HG03457 (cell line): ENCODE results near the gene NACC2.
A peak's percentile ranks its signal among the peaks of the same experiment; 100 is the strongest.

Experiments
- ATAC-seq: cut with Tn5 transposase; IDR thresholded peaks from one replicate; pipeline ENCODE4 v1.9.1; 2021; ENCODE audit warnings: moderate number of reproducible peaks; ENCODE audit not compliant: unreplicated experiment

The NACC2 gene

DNA sequence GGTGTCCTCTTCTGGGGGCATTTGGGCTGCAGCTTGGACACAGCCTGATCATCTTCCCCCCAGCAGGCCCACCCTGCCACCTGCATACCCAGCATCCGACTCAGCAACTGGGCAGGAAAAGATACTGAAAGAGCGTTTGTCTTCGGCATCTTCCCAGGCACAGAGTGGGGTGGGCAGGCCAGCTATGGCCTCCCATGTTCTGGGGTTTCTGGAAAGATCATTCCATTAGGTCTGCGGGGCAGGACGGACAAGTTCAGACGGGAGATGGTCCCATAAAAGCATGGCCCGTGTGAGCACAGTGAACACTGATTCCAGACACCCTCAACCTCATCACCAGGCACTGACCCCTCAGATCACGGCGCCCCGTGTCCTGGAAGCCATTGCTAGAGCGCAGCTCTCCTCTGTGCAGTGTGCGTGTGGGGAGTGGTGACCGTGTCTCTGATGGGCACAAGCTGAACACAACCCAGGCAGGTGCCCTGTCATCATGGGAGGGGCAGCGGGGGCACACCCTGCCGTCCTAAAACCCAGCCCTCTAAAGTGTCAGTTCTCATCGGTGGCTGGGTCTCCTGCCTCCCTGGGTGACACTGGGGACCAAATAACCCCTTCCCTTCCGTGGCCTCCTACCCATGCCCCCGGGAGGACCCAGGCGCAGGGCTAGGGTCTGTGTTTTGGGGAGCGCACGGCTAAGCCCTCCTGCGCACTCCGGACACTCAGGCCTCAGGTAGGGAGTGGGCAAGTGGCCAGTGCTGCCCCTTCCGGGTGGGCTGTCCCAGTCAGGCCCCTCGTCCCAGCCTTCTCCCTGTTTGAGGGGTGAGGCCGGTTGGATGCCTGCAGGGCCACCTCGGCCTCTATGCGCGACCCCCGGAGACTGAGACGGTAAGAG lies 36.8 kb upstream of the NACC2 start:
- ATAC-seq: no peak

DNA sequence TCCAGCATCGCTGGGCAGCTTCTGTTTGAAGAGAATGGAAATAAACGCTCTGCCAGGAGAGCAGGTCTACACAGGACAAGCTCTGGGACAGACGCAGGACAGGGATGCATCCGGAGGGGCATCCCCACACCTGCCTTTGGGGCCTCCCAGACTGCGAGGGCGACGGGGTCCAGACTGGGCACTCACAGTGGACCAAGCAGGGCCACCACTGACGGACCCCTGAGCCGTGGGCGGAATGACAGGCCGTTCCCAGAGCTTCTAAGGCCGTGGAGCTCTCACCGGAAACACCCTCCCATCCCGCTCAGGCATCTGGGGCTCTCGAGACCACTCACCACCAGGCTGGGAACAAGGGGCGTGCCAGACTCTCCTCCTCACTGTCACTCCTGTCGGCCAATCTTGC lies 34.1 kb upstream of the NACC2 start:
- ATAC-seq: no peak

DNA sequence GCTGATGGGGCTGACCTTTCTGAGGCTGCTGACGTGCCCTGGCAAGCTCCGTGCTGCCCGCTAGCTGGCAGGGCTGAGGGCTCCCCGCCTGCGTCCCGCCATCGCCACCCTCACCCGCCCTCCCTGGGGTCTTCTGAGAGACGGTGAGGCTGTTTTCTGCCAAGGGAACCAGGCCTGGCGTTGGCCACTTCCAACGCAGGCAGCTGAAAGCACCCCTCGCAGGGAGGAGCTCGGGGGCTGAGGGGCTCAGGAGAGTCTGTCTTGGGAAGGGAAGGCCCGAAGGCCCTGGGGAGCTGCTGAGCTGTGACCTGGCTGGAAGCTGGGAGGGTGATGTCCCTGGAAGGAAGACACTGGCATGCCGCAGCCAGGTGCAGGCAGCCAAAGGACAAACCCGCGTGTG lies 33.3 kb upstream of the NACC2 start:
- no peak for ATAC-seq

- ATAC-seq: no peak
Observed at GRCh38 chr9:136127313-136127712, 32.2 kb upstream of the NACC2 start.

GRCh38 chr9:136124976-136125692 lies 30.0 kb upstream of the NACC2 start:
- ATAC-seq: no peak

DNA sequence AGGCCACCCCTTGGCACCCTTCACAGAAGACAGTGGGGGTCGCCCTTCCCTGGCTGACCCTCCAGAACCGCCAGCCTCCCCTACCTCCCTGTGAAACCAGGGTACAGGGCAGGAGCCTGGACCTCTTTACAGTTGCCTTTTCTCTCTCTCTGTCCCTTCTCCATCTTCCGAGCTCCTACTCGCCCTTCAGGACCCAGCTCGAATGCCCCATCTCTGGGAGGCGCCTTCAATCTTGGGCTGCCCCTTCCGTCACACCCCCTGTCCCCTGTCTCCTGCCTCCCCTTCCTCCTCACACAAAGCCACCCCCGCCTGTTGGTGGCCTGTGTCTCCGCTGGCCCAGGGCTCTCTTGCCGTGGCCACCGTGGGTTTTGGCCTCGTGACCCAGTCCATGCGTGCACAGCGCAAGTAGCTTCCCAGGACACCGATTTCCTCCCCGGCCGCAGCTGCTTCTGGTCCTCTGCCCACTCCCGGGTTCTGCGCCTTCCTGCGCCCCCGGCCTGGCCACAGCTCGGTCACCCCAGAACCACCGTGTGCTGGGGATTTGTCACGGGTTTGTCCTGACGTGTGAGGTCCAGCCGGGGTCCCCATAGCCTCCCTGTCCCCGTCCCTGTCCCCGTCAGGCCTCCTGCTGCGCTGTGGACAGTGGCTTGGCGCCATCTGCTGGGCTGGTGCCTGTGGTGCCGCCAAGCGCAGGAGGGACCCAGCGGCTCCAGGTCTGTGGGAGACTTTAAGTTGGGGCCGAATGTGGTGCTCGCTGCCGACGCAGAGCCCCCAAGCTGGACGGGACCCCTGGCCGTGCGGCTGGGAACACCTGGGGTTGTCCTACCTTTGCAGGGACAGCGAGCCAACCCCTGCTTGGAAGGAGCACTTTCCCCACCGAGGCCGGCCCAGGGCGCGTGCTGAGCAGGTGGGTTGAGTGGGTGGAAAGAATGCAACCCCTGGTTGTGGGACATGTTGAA lies 27.6 kb upstream of the NACC2 start:
- no peak for ATAC-seq

DNA sequence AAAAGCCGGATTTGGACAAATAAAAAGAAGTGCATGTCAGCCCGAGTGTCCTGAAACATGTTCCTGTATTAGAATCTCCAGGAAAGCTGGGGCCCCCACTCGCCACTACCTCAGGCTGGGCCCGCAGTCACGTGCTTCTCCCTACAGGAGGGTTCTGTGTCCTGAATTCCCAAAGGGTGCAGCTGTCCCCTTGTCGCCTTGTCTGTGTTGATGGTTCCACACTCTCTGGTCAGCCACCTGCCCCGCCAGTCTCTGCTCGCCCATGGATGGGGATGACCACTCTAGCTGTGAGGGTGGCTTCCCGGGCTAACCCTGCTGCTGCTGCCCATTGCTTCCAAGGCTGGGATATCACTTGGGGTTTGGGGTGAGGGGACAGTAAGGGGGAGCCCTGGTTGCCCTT lies 26.7 kb upstream of the NACC2 start:
- ATAC-seq: no peak

- ATAC-seq: no peak
Observed at GRCh38 chr9:136120438-136120844, 25.4 kb upstream of the NACC2 start.

- no peak for ATAC-seq
Observed at GRCh38 chr9:136119883-136120393, 24.8 kb upstream of the NACC2 start.

DNA sequence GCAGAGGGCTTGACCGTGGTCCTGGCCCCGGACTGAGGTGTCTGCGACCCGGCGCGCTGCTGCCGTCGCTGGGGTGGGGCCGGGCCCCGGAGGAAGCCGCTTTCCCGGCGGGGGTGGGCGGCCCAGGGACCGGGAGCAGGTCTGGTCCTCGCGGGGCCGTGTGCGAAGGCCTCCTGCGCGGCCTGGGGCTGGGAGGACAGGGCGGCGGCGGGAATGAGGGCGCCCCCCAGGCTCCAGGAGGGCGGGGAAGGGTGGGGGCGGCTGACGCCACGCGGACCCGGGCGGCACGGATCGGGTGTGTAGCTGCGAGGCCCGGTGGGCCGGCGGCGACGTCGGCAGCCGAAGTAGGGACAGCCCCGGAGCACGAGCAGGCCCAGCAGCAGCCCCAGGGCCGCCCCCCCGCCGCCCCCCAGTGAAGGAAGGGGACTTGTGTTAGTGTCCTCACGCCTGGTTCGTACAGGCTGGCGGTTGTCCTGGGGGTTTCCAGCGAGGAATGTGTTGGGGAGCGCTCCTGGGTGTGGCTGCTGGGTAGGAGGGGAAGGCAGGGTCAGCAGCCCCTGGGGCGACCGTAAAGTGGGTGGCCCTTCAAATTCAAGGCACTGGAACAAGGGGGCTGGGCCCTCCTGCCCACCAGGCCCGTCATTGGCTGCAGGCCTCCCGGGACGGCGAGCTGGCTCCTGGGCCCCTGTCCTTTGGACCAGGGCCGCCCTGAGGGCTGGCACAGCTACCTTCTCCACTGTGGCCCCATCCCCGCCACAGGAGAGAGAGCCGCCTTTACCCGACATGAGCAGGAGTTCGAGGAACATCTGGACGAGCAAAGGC lies 24.2 kb upstream of the NACC2 start:
- no peak for ATAC-seq

DNA sequence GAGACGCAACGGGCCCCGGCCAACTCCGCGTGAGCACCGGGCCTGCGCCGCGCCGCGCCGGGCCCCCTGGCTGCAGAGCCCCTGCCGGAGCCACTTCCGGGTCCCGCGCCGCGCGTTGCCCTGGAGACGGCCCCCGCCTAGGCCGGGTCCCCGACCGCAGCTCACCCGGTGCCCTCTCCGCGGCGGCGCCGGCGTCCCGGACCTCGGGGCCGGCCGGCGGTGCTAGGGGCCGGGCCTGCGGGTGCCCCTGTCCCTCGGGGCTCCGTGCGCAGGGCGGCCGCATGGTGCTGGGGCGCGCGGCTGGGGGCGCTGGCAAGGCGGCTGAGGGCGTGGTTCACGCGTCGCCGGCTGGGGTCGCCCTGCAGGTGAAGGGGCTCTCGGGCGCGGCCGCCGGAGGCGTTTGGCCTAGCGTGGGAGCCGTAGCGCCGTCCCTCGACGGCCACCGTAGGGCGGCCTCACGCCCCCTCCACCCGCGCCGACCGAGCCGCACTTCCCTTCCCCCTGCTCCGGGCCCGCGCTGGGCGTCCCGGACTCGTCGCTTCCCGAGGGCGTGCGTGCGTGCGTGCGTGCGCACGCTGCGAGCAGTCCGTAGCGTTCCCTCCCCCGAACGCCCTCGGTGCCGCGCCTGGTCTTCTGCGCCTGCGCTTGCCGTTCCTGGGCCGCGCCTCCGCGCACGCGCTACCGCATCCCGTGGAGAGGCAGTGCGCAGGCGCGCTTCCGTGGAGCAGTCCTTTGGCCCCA lies 23.4 kb upstream of the NACC2 start, which contains the start of gene TMEM250:
TSS of gene TMEM250 (minus strand) at position 556 of the 741 bp plus-strand sequence. CDS start 1,975 bp downstream, outside the sequence.
- peak; percentile 74 for ATAC-seq

DNA sequence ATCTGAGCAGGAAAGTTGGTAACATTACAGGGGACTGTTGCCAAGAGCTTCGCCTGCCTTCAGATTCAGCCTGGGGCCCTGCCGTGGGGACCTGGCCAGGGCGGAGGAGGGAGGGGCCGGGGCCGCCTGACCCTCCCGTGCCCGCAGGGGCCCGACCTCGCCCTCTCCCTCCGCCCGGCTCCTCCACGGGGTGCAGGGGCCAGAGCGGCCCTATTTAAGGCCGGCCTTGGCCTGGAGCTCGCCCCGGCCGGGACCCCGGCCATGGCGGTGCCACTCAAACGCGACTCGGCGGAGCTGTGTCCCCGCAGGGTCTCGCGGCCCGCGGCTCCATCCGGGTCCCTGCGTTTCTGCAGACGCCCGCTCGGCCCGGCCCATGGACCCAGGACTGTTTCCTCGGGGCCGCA lies 22.8 kb upstream of the NACC2 start:
- peak; percentile 2 for ATAC-seq

DNA sequence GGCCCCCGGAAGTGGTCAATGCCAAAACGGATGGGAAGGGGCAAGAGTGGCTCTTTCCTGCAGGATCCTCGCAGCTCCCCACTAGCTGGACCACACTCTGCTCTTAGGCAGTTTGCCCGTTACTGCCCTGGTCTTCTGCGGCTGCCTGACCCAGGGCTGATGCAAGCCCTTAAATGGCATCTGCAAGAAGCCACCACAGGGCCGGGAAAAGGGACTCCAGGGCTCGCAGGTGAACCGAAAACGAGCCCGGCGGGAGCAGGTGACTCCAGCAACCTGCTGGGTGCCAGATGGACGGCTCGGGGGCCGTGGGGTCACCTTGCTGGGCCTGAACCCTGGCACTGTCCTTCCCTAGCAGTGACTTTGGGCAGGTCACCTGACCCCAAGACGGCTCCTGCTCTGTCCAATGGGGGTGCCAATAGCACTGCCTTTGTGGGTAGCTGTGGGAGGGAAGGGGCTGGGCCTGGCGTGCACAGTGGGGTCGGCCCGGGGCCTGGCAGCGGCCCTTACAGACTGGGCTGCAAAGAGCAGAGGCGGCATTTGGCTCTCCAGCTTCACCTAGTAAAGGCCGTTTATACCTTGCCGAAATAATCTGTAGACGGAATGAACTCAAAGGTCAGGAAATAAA lies 22.3 kb upstream of the NACC2 start:
- ATAC-seq: no peak

DNA sequence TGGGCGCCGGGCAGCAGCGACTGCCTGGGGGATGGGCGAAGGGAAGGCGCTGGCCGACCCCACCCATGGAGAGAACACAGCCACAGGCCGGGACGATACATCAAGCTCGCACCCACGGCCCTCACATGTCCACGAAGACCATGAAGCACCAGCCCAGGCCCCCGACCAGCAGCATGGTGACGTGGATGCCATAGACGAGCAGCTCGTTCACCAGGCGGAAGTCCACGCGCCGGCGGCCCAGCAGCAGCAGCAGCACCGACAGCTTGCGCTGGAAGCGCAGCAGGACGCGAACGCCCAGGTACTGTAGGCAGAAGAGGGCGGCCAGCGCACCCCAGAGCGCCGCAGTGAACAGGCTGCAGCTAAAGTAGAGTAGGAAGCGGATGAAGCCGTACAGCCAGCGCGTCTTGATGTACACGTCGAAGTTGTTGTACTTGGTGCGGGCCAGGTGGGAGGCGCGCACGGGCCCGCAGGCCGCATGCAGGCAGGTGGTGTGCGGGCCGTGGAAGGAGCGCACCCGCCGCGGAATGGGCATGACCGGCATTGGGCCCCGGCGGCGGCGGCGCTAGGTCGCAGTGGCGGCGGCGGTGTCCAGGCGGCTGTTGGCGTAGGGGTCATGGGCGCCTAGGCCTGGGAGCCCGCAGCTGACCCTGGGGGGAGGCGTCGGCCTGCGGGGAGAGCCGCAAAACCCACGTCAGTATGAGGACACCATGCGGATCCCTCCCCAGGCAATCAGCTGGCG lies 21.4 kb upstream of the NACC2 start:
- no peak for ATAC-seq

GRCh38 chr9:136115641-136116359 lies 20.7 kb upstream of the NACC2 start:
- ATAC-seq: no peak

DNA sequence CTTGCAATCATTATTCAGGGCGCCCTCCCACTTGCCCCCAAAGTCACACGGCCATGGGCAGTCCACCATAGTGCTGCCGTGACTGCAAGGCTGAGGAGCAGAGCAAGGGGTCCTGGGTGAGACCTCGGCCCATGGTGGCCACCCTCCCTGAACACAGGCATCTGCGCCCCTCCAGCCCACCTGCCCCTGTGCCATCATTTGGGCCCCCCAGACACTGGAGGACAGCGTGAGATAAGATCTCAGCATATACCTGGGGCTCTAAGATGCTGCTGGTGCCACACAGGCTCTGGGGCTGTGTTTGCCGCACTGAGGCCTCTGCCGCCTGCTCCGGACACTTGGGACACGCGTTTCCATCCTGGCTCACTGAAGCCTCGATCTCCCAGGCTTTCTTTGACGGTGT lies 20.1 kb upstream of the NACC2 start:
- ATAC-seq: no peak

GRCh38 chr9:136114610-136115009 lies 19.5 kb upstream of the NACC2 start:
- no peak for ATAC-seq
